ENCODE results near the gene TAF15.

TAF15 gene

GRCh38 chr17:35875072-35875799 is 66.0 kb downstream of the TAF15 start:
- DNase-seq, result no peak

DNA sequence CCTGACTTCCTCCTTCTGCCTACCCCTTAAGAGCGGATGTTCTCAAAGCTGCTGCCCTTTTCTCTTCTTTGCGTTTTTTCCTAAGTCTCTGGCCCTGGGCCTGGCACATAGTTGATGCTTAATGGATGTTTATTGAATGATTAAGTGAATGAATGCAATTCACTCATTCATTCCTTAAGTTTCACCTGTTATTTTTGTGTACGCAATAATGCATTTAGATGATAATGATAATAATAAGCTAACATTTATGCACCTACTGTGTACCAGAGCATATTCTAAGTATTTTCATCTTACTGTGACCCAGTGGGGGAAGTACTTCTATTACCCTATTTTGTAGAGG is 66.5 kb downstream of the TAF15 start:
- DNase-seq, result no peak

- no peak for DNase-seq
Measured at GRCh38 chr17:35876534-35876933, 67.2 kb downstream of the TAF15 start.

- no peak for DNase-seq
Measured at GRCh38 chr17:35877345-35878029, 68.2 kb downstream of the TAF15 start.

- DNase-seq, result no peak
Measured at GRCh38 chr17:35878361-35878760, 69.1 kb downstream of the TAF15 start.

DNA sequence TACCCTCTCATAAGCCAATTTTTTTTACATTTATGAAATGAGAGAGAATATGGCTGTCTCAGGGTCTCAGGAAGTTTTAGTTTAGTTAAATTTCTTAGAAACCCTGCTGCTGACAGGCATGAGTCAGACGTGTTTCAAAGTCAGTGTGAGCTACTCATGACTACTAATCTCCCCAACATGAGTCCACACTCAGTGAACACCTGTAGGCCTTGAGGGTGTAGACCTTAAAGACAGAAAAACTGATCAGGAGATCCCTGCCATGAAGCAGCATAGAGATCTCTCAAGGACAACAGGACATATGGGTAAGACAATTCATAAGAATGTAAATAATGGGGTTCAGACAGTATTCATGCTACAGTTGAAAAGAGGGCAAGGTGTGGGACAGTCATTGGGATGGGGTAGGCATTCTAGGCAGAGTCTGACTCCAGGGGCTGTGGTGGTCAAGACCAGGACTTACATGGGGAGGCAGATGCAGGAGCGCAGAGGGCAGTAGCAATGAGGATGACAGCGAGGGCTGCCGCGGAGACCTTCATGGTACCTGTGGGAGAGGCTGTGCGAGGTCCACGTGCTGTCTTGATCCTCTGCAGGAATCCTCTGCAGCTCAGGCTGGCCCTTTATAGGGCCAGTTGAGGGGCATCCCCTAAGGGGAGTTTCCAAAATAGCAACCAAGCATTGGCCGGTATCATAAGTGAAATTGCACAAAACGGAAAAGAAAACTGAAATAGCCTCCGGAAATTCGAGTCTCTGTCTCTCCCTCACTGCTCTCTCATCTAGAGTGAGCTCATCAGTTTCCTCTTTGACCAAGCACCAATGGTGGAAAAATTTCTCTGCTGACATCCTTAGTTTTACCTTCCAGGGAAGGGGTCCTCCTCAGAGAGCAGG is 70.7 kb downstream of the TAF15 start, which contains the start of gene CCL5:
Gene CCL5 (minus strand): TSS at position 588 of the 882 bp plus-strand sequence.
- DNase-seq, result no peak

DNA sequence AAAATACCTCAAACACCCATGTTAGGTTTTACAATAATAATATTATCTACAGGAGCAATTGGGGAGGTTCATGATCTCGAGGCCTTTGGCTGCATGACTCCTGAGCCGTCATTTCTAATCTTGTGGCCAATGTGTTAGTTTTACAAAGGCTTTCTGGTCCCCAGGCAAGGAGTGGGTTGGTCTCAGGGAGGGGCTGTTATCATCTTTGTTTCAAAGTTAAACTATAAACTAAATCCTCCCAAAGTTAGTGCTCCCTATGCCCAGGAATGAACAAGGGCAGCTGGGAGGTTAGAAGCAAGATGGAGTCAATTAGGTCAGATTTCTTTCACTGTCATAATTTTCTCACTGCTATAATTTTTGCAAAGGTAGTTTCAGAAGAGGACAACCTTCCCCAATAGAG is 80.0 kb downstream of the TAF15 start:
- DNase-seq, result no peak

GRCh38 chr17:35889818-35890773 is 80.8 kb downstream of the TAF15 start:
- DNase-seq, result no peak

- no peak for DNase-seq
Measured at GRCh38 chr17:35890774-35891155, 81.5 kb downstream of the TAF15 start.

GRCh38 chr17:35891269-35891668 is 82.0 kb downstream of the TAF15 start:
- no peak for DNase-seq

DNA sequence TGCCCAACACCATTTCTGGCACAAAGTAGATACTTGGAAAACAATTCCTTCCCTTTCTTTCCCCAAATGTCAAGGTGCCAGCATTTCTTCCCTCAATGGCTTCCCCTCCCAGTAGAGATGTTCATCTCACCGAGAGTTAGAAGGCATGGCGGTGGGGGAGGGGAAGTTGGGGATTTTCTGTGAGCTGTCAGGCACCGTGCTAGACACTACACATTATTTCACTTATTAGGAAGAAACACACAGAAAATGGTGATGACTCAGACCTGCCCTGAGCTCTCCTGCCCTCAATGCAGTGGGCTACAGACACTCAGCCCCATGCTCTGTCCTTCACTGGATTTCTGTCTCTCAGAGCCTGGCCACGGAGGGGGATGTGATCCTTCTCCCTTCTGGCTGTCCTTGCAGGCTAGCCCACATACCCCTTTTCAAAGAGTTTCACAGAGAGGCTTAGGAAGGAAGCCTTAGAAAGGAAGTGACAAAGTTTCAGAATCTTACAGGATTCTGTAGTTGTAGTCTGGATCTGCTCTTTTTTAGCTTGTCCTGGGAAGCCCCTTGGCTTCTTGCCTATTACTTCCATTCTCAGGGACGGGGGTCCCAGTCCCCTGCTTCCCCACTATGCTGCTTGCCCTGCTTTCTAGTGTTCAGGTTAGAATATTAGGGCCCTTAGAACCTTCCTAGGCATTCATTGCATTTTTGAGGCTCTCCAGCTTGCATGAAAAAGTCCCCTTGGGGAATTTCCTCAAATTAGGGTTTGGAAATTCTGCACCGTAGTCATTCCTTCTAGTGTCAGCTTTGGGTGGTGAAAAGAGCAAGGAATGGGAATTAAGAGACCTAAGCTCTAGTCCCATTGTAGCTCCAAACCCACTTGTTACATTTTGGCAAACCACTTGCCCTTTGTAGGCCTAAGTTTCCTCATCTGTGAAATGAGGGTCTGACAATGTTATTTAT is 83.1 kb downstream of the TAF15 start:
- DNase-seq, result no peak

- no peak for DNase-seq
Measured at GRCh38 chr17:35893751-35894150, 84.5 kb downstream of the TAF15 start.

- DNase-seq, result no peak
Measured at GRCh38 chr17:35894206-35894605, 84.9 kb downstream of the TAF15 start.

DNA sequence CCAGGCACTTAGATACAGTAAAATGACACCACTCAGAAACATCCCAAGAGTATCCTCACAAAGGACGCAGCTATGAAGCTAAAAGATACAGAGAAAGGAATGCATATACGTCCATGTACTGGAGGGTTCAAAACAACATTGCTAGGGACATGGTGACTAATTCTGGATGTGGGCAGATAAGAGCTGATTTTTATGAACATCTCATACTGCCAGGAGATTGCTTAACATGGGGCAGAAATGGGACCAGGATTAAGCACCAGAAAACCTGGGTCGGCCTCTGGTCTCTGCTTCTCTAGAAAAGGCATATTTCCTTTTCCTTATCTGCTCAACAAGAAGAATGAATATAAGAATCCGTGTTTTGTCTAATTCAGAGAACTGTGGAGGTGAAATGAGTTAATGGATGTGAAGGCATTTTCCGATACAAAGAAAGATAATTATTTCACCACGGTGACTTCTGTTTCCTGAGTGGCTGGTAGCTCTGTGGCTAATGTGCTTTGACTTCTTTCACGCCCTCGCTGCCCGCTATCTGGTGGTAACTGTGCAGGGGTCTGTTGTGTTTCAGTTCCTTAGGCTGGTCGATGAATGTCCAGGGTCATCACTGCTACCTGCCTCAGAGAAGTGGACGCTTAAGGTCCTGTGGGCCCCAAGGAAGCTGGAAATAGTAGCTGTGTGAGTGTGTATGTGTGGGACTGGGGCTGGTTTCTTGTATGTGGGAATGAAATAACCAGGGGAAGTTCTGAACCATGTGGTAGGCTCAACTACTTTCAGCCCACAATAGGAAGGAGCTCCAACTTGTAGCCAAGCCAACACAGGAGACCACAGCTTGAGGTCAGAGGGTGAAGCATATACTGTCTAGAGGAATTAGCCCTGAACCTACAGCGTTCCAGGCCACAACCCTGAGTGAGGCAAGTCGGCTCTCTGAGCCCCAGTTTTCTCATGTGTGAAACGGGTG is 86.6 kb downstream of the TAF15 start:
- no peak for DNase-seq

Measured in NCI-H1048 (cell line).